Measurements from ENCODE around the gene EGR1. TPM values are rescaled to one million over a fixed set of nuclear protein-coding genes. Genes with fewer than 3 reads are reported as not detected.

Gene EGR1
- total RNA-seq (2014; rRNA removed; shearing (Covaris generic)): 2.0 TPM in 2 replicates

DNA sequence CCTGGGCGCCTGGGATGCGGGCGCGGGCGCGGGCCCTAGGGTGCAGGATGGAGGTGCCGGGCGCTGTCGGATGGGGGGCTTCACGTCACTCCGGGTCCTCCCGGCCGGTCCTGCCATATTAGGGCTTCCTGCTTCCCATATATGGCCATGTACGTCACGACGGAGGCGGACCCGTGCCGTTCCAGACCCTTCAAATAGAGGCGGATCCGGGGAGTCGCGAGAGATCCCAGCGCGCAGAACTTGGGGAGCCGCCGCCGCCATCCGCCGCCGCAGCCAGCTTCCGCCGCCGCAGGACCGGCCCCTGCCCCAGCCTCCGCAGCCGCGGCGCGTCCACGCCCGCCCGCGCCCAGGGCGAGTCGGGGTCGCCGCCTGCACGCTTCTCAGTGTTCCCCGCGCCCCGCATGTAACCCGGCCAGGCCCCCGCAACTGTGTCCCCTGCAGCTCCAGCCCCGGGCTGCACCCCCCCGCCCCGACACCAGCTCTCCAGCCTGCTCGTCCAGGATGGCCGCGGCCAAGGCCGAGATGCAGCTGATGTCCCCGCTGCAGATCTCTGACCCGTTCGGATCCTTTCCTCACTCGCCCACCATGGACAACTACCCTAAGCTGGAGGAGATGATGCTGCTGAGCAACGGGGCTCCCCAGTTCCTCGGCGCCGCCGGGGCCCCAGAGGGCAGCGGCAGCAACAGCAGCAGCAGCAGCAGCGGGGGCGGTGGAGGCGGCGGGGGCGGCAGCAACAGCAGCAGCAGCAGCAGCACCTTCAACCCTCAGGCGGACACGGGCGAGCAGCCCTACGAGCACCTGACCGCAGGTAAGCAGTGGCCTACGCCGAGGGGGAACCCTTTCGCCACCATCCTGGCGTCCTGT, at the start of gene EGR1:
Gene EGR1, plus strand, starts transcription at position 219 of the 864 bp plus-strand sequence. Its CDS starts 283 bp downstream, at position 502.
- Histone ChIP-seq H3K4me1 (no peaks in the 10 kb centered on the region; the same call in 1 of the 2 replicates), H3K27me3 (no peaks in the 10 kb centered on the region), H3K4me3 (peak within 1 kb of the TSS; percentile 93), H3K27ac (peak within 1 kb of the TSS; percentile 77), H3K9me3 (replicated peaks) (no peaks in the 10 kb centered on the region), H3K36me3 (no peaks in the 10 kb centered on the region)
- DNase-seq: peak; percentile 96

DNA sequence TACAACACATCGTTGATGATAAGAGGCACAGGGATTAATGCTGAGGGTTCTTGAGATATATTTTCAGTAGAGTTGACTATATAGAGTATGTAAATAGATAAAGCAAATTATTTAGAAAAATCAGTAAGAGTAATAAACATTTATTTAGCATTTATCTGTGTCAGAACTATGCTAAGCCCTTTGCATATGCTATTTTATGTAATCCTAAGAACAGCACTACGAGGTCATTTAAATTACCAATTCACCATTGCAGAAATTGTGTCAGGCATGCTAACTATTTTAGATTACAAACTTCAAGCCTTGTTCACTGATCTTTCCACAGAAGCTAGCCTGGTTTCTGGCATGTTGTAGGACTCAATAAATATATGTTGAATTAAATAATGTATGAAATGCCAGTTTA, 46.8 kb upstream of the EGR1 start:
- Histone ChIP-seq H3K27ac (no peak overlapping the region), H3K9me3 (replicated peaks) (no peaks in the 10 kb centered on the region), H3K4me3 (no peak overlapping the region), H3K4me1 (no peaks in the 10 kb centered on the region), H3K36me3 (peaks cover 81% of the 10 kb centered on the region), H3K27me3 (no peaks in the 10 kb centered on the region)
- no peak for DNase-seq

GRCh38 chr5:138425079-138425478, 40.2 kb upstream of the EGR1 start:
- peaks cover 75% of the 10 kb centered on the region for H3K36me3 ChIP-seq
- H3K27ac ChIP-seq: no peak overlapping the region
- H3K9me3 ChIP-seq (replicated peaks): no peaks in the 10 kb centered on the region
- no peaks in the 10 kb centered on the region for H3K27me3 ChIP-seq
- no peak for DNase-seq
- H3K4me1 ChIP-seq: no peaks in the 10 kb centered on the region
- no peak overlapping the region for H3K4me3 ChIP-seq

GRCh38 chr5:138435943-138436342, 29.3 kb upstream of the EGR1 start:
- H3K4me3 ChIP-seq: no peak overlapping the region
- H3K27ac ChIP-seq: no peak overlapping the region
- no peaks in the 10 kb centered on the region for H3K9me3 ChIP-seq (replicated peaks)
- no peak for DNase-seq
- H3K36me3 ChIP-seq: peaks cover 47% of the 10 kb centered on the region
- H3K4me1 ChIP-seq: no peaks in the 10 kb centered on the region
- no peaks in the 10 kb centered on the region for H3K27me3 ChIP-seq

DNA sequence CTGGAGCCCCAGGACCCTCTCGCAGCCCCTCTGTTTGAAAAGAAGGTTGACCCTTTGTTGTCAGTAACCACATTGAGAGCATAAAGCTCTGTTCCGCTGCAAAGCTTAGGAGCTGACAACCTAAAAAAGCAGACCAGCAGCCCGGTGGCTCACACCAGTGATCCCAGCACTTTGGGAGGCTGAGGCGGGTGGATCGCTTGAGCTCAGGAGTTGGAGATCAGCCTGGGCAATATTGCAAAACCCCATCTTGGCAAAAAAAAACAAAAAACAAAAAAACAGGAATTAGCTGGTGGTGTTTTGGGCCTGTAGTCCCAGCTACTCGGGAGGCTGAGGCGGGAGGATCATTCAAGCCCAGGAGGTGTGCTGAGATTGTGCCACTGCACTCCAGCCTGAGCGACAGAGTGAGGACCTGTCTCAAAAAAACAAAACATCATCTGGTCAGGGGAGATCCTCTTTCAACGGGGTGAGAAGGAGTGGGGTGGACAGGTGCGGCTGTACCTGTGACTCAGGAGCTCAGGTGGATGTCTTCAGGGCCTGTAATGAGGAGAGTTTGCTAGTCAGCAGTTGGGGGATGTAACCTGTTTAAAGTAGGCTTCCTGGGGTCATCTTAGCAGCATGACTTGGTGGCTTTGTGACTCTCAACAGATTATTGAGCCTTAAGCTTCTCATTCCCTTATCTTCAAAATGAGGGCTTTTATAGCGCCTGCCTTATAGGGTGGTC, 27.1 kb upstream of the EGR1 start:
- H3K4me1 ChIP-seq: no peaks in the 10 kb centered on the region
- H3K36me3 ChIP-seq: peaks cover 30% of the 10 kb centered on the region
- H3K27ac ChIP-seq: no peak overlapping the region
- no peaks in the 10 kb centered on the region for H3K9me3 ChIP-seq (replicated peaks)
- no peaks in the 10 kb centered on the region for H3K27me3 ChIP-seq
- peak overlapping the region; percentile 60 for H3K4me3 ChIP-seq
- no peak for DNase-seq

- DNase-seq: peak; percentile 64 to 75
- Histone ChIP-seq H3K27ac (no peak within 1 kb of the TSS), H3K9me3 (replicated peaks) (no peaks in the 10 kb centered on the region), H3K36me3 (peaks cover 23% of the 10 kb centered on the region), H3K4me1 (no peaks in the 10 kb centered on the region), H3K27me3 (no peaks in the 10 kb centered on the region), H3K4me3 (peak within 1 kb of the TSS; percentile 60)
These were observed 26.4 kb upstream of the EGR1 start, which contains the start of gene REEP2 for GRCh38 chr5:138438724-138439476. Gene REEP2, plus strand, starts transcription at chr5:138439057. Its CDS starts 152 bp downstream, at chr5:138439209.

DNA sequence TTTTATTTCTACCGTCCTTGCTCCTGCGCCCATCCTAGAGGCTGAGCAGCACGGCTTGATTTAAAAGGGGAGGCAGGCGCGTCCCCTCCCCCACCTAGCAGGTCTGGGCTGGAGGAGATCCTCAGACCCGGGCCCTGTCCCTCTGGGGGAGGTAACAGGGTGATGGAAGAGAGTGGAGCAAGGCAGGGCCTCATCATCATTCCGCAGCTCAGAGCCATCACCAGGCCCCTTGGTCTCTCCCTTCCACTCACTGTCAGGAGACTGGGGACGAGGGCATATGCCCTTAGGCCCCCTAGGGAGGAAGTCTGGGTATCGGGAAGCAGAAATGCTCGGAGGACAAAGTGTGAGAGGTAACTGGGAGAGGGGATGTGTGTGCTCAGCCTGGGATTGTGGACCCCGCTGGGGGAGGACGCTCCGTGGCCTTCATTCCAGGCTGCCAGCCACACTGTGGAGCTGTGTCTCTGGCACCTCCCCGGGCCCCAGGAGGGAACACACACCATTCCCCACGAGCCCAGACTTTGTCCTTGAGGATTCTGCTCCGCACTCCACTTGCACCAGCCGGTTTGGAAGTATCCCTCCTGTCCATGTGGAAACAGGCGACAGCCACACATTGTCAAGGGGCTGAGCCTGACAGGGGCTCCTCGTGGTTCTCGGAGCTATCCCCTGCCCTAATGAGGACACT, 25.7 kb upstream of the EGR1 start:
- Histone ChIP-seq H3K27me3 (no peaks in the 10 kb centered on the region), H3K36me3 (peaks cover 20% of the 10 kb centered on the region), H3K4me1 (no peaks in the 10 kb centered on the region), H3K4me3 (peak overlapping the region; percentile 60), H3K27ac (no peak overlapping the region), H3K9me3 (replicated peaks) (no peaks in the 10 kb centered on the region)
- peak; percentile 28 to 46 for DNase-seq

DNA sequence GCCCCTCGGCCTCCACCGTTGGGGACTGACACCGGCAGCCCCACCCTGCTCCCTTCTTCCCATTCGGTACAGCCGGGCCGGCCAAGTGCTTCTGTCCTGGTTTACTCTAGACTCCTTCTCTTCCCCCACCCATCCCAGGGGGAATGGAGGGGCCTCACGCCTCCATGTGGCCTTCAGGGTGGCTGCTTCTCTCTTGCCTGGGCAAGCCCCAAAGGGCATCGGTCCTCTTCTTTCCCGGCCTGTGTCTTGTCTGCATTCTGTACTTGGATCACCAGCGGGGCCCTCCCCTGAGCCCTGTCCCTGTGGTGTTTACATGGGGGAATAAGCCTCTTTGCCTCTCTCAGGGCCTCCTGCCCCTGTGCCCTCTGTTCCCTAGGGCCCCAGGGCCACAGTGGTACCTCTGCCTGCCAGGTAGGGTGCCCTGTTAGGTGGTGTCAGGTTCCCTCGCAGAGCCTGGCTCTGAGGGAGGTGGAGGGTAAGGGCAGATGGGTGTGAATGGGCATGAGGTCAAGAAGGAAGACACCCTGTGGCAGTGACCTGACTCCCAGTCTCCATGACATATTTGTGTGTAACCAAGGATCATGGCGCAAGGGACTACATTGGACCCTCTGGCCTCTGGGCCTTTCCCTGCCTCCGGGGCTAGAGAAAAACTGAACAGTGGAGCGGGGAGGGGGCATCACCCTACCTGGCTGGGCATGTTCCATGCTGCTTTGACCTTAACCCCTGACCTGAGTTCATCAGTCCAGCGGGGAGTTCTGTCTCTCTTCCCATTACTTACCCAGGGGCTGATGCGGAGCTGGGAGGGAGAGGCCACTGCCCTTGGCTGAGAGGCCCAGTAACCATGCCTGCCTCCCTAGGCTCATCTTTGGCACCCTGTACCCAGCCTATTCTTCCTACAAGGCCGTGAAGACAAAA, 24.9 kb upstream of the EGR1 start:
- no peak overlapping the region for H3K27ac ChIP-seq
- no peak overlapping the region for H3K4me3 ChIP-seq
- no peaks in the 10 kb centered on the region for H3K9me3 ChIP-seq (replicated peaks)
- peaks cover 14% of the 10 kb centered on the region for H3K36me3 ChIP-seq
- peak in 1 of 2 experiments; percentile 24 for DNase-seq
- H3K27me3 ChIP-seq: no peaks in the 10 kb centered on the region
- H3K4me1 ChIP-seq: no peaks in the 10 kb centered on the region

GRCh38 chr5:138441221-138441620, 24.1 kb upstream of the EGR1 start:
- Histone ChIP-seq H3K4me1 (no peaks in the 10 kb centered on the region), H3K27ac (no peak overlapping the region), H3K9me3 (replicated peaks) (no peaks in the 10 kb centered on the region), H3K27me3 (no peaks in the 10 kb centered on the region), H3K4me3 (no peak overlapping the region), H3K36me3 (peaks cover 6% of the 10 kb centered on the region)
- no peak for DNase-seq

GRCh38 chr5:138444078-138444773, 21.1 kb upstream of the EGR1 start:
- no peaks in the 10 kb centered on the region for H3K27me3 ChIP-seq
- no peak for DNase-seq
- no peaks in the 10 kb centered on the region for H3K36me3 ChIP-seq
- H3K9me3 ChIP-seq (replicated peaks): no peaks in the 10 kb centered on the region
- H3K27ac ChIP-seq: no peak overlapping the region
- no peak overlapping the region for H3K4me3 ChIP-seq
- no peaks in the 10 kb centered on the region; the same call in 1 of the 2 replicates for H3K4me1 ChIP-seq

DNA sequence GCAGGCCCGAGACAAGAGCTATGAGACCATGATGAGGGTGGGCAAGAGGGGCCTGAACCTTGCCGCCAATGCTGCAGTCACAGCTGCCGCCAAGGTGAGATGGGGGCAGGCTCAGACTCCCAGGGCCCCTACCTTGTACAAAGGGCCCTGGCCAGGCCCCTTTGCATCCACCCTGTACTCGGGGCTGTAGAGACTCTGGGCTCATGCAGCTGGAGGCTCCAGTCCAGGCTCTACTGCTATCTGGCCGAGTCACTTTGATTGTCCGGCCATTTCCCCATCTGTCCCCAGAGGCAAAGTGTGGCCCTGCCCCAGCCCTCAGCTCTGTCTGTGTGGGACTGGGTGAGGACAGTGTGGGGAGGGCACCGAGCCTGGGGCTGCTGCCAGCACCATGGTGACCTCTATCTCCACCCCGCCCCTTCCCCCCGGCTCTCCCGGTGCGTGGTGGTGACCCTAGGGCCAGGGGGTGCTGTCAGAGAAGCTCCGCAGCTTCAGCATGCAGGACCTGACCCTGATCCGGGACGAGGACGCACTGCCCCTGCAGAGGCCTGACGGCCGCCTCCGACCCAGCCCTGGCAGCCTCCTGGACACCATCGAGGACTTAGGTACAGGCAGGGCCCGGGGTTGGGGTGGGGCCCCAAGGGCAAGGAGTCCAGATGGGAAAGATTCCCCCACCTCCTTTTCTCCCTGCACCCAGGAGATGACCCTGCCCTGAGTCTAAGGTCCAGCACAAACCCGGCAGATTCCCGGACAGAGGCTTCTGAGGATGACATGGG, 20.3 kb upstream of the EGR1 start:
- no peaks in the 10 kb centered on the region for H3K9me3 ChIP-seq (replicated peaks)
- H3K4me3 ChIP-seq: no peak overlapping the region
- H3K27ac ChIP-seq: no peak overlapping the region
- H3K4me1 ChIP-seq: no peaks in the 10 kb centered on the region; the same call in 1 of the 2 replicates
- DNase-seq: no peak
- H3K36me3 ChIP-seq: no peaks in the 10 kb centered on the region
- H3K27me3 ChIP-seq: no peaks in the 10 kb centered on the region

DNA sequence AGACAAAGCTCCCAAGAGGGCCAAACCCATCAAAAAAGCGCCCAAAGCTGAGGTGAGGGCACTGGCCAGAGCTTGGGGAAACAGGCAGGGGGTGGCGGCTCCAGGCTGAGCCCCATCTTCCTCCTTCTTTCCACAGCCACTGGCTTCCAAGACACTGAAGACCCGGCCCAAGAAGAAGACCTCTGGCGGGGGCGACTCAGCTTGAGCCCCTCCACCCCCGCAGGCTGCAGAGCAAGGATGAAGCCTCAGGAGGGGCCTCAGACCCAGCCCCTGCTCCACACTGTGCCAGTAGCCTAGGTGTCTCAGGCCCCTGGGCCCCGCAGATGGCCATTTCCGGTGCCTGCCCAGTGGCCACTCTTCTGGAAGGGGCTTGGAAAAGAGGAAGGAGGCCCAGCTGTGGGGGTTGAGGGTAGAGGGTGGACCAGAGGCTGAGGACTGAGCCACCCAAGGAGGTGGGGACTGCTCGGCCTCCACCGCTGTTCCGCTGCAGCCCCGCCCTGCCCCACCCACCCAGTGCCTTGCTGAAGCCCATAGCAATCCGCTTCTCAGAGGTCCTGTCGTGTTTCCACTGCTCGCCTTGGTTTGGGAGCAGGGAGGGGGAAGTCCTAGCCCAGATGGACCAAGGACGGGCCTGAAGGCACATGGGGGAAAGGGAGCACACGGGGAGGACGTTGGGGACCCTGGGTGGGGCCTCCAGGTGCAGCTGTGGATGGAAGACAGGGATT, 19.6 kb upstream of the EGR1 start:
- Histone ChIP-seq H3K27ac (no peak overlapping the region), H3K4me3 (no peak overlapping the region), H3K4me1 (no peaks in the 10 kb centered on the region; the same call in 1 of the 2 replicates), H3K9me3 (replicated peaks) (no peaks in the 10 kb centered on the region), H3K27me3 (no peaks in the 10 kb centered on the region), H3K36me3 (no peaks in the 10 kb centered on the region)
- DNase-seq: no peak
